Ovary (tissue), 9 donors: ENCODE results near the gene CIDEA. TPM values are rescaled to one million over a fixed set of nuclear protein-coding genes. Genes with fewer than 3 reads are reported as not detected.

ENCODE experiments used
- DNase-seq, 5 donors: peaks; one replicate each; pipeline ENCODE4 v3.0.0-alpha.2; 2019 to 2020
- H3K27ac ChIP-seq, 2 donors: fragments of 200-600 bp; one replicate each; pipeline versions ENCODE4 v1.5.1 to v1.8.0; 2019 to 2022
- H3K27me3 ChIP-seq: fragments of 200-600 bp; one replicate; pipeline ENCODE4 v1.8.0; 2022
- H3K36me3 ChIP-seq: fragments of 200-600 bp; sonication (generic); one replicate; pipeline ENCODE4 v1.5.1; 2019
- H3K4me1 ChIP-seq: one replicate; pipeline ENCODE4 v1.8.1; 2013; ENCODE audit warnings: mild to moderate bottlenecking, moderate library complexity; ENCODE audit not compliant: insufficient read depth
- H3K4me3 ChIP-seq: fragments of 200-600 bp; sonication (generic); one replicate; pipeline ENCODE4 v1.5.1; 2017
- H3K9me3 ChIP-seq, 2 donors: fragments of 200-600 bp in 1 of 2; sonication (generic) in 1 of 2; one replicate each; pipeline versions ENCODE4 v1.5.1 to v1.8.1; 2013 to 2019; ENCODE audit warnings: mild to moderate bottlenecking in 1 of 2, moderate library complexity in 1 of 2
- CTCF ChIP-seq, 3 donors: fragments of 450-650 bp in 2 of 3; fragments of 200-600 bp in 1 of 3; IDR thresholded peaks; one replicate each; pipeline versions ENCODE4 v1.5.1 to v1.8.0; 2016 to 2022; ENCODE audit warnings: antibody characterized with exemption in 3 of 3, mild to moderate bottlenecking in 1 of 3
- EP300 ChIP-seq: sonication (generic); formaldehyde crosslinking; IDR thresholded peaks from one replicate; pipeline ENCODE4 v1.6.1; 2017; ENCODE audit warnings: antibody characterized with exemption
- POLR2A ChIP-seq: fragments of 450-650 bp; IDR thresholded peaks from one replicate; pipeline ENCODE4 v1.6.1; 2017; ENCODE audit warnings: antibody characterized with exemption, mild to moderate bottlenecking, moderate library complexity
- WGBS, 3 donors: extraction: QIAGEN DNeasy Blood & Tissue Kit in 1 of 3; methylation state at CpG; one replicate each; pipeline versions ENCODE4 v1.1.5 to v1.1.7; 2013 to 2017; 5-methylcytosine and 5-hydroxymethylcytosine counted together
- intact Hi-C, 4 donors: fragments of 100-400 bp; cut with DNase I; formaldehyde crosslinking; loops; one replicate each; pipeline versions ENCODE4 v1.11.0 to v1.15.1; 2022 to 2023
- polyA plus RNA-seq, 2 donors: library from polyadenylated mRNA; stranded (reverse); fragments of 200-250 nt in 1 of 2; fragments of 350-450 nt in 1 of 2; fragmentation: Illumina TruSeq in 1 of 2; extraction: RNeasy Lipid Tissue Mini Kit (QIAGEN cat#74804) in 1 of 2; gene quantifications; one replicate each; pipeline ENCODE4 v1.2.3, GENCODE V29; 2013 to 2014
- total RNA-seq, 7 donors: library from RNA; depleted of rRNA in 2 of 7; stranded (reverse); fragments of >200 nt in 2 of 7; fragmentation: NEBNext Ultra II Directional in 3 of 7; extraction: Animal tissue kit (Norgen Biotek cat#: 25700) in 3 of 7; gene quantifications; one replicate each; pipeline versions ENCODE4 v1.1.0 to v1.2.4, GENCODE V29; 2016 to 2023
- donor health status: DM: no; HTN: no; CAD: no; lungs with moderate emphysema.
- donor health status: DM: no; HTN: no; CAD: no.
- donor health status: Bipolar disorder and iron deficiency.
- donor health status: DM: yes; HTN: yes; CAD: no.
- donor health status: DM: no; HTN: no; CAD: no.
- donor health status: DM: yes; HTN: yes; CAD: no.

The CIDEA gene
- total and polyA plus RNA-seq, 9 donors: 0.15 TPM; not detected in 8

GRCh38 chr18:12296457-12296856 is 42.3 kb downstream of the CIDEA start:
- WGBS, 3 donors: 78 to 88% (median 78%) methylated on average over 1 of the region's 1 CpG
- DNase-seq: no peak
- Histone ChIP-seq H3K9me3 (no peaks in the 10 kb centered on the region), H3K4me1 (no peaks in the 10 kb centered on the region), H3K27ac (no peak overlapping the region), H3K4me3 (no peak overlapping the region), H3K27me3 (no peaks in the 10 kb centered on the region), H3K36me3 (no peaks in the 10 kb centered on the region)
- intact Hi-C loops: no loop called here
- TF ChIP-seq CTCF (IDR thresholded peaks at IDR 0.05) (no peak), EP300 (no peak), POLR2A (no peak)

GRCh38 chr18:12299862-12300261 is 45.7 kb downstream of the CIDEA start:
- Histone ChIP-seq H3K36me3 (no peaks in the 10 kb centered on the region), H3K27me3 (no peaks in the 10 kb centered on the region), H3K9me3 (no peaks in the 10 kb centered on the region), H3K4me1 (no peaks in the 10 kb centered on the region), H3K4me3 (no peak overlapping the region), H3K27ac (no peak overlapping the region)
- DNase-seq: no peak
- 80 to 83% (median 83%) methylated on average over 2 of the region's 2 CpGs for WGBS, 3 donors
- intact Hi-C loops: no loop called here
- TF ChIP-seq EP300: no peak
- no peak for TF ChIP-seq POLR2A
- TF ChIP-seq CTCF (IDR thresholded peaks at IDR 0.05): no peak

GRCh38 chr18:12301263-12302005 is 47.3 kb downstream of the CIDEA start:
- WGBS, 3 donors: 84 to 91% (median 84%) methylated on average over 13 of the region's 13 CpGs
- no peak overlapping the region for H3K4me3 ChIP-seq
- no peaks in the 10 kb centered on the region for H3K4me1 ChIP-seq
- DNase-seq: peak in 1 of 5 donors; percentile 9
- H3K9me3 ChIP-seq: no peaks in the 10 kb centered on the region
- H3K27ac ChIP-seq: no peak overlapping the region
- no peak for TF ChIP-seq POLR2A
- no peak for TF ChIP-seq CTCF (IDR thresholded peaks at IDR 0.05)
- no peak for TF ChIP-seq EP300
- H3K36me3 ChIP-seq: no peaks in the 10 kb centered on the region
- intact Hi-C loops: no loop called here
- no peaks in the 10 kb centered on the region for H3K27me3 ChIP-seq

- no peaks in the 10 kb centered on the region for H3K27me3 ChIP-seq
- H3K27ac ChIP-seq: no peak overlapping the region
- peaks cover 1% of the 10 kb centered on the region for H3K4me1 ChIP-seq
- H3K36me3 ChIP-seq: no peaks in the 10 kb centered on the region
- no peak overlapping the region for H3K4me3 ChIP-seq
- DNase-seq: peak in 1 of 5 donors; percentile 11
- 84 to 89% (median 88%) methylated on average over 14 of the region's 14 CpGs for WGBS, 3 donors
- no peaks in the 10 kb centered on the region for H3K9me3 ChIP-seq
- TF ChIP-seq EP300 (no peak), POLR2A (no peak), CTCF (IDR thresholded peaks at IDR 0.05) (no peak)
- intact Hi-C loops: no loop called here
Measured at GRCh38 chr18:12302391-12303147, 48.4 kb downstream of the CIDEA start.
